ENCODE results near the gene SHCBP1.

DNA sequence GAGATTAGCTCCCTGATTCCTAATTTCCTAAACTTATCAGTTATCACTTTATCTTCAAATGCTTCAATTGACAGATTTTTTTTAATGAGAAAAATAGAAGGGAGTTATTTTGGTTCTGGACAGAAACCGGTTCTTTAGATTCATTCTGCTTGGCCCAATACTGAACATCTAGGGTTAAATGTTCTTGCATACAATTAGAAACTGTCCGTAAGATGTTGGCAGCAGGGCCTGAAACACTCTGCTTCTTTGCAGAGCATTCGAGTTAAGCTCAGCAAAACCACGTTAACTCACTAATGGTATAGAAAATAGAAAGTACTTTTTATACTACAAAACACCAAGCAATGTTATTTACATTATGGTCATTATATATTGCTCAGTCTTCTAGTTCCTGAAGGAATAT is 7.2 kb downstream of the SHCBP1 start:
- no peak for TF ChIP-seq POLR2A (IDR thresholded peaks at IDR 0.05)
- TF ChIP-seq, protein P1, sequence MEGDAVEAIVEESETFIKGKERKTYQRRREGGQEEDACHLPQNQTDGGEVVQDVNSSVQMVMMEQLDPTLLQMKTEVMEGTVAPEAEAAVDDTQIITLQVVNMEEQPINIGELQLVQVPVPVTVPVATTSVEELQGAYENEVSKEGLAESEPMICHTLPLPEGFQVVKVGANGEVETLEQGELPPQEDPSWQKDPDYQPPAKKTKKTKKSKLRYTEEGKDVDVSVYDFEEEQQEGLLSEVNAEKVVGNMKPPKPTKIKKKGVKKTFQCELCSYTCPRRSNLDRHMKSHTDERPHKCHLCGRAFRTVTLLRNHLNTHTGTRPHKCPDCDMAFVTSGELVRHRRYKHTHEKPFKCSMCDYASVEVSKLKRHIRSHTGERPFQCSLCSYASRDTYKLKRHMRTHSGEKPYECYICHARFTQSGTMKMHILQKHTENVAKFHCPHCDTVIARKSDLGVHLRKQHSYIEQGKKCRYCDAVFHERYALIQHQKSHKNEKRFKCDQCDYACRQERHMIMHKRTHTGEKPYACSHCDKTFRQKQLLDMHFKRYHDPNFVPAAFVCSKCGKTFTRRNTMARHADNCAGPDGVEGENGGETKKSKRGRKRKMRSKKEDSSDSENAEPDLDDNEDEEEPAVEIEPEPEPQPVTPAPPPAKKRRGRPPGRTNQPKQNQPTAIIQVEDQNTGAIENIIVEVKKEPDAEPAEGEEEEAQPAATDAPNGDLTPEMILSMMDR (IDR thresholded peaks at IDR 0.05) = no peak

Data from thyroid gland (tissue), 4 donors.